K562 (cell line): ENCODE measurements around the gene MATCAP1. TPM values are rescaled to one million over a fixed set of nuclear protein-coding genes. Genes with fewer than 3 reads are reported as not detected.
A peak's percentile ranks its signal among the peaks of the same experiment; 100 is the strongest.

ENCODE experiments used
- RREB1 ChIP-seq: fragments of 250-450 bp; sonication (Bioruptor Pico); IDR thresholded peaks from 2 replicates; pipeline ENCODE4 v1.4.0; 2020
- ZBTB9 ChIP-seq: fragments of 450-650 bp; formaldehyde crosslinking; IDR thresholded peaks from 2 replicates; pipeline ENCODE4 v1.4.0; 2020; ENCODE audit warnings: mild to moderate bottlenecking, moderate library complexity
- polyA plus RNA-seq, 8 experiments: library from polyadenylated mRNA; depleted of rRNA in 4 of 8; stranded (reverse) in 5 of 8; unstranded in 3 of 8; fragments of >200 nt; fragmentation: Nextera tagmentation in 2 of 8; fragmentation: Illumina TruSeq in 1 of 8; extraction: Ambion mirVana in 2 of 8; extraction: Trizol in 1 of 8; gene quantifications; 2 replicates each; pipeline versions ENCODE4 v1.2.1 to v1.2.3, GENCODE V29; 2011 to 2014; ENCODE audit warnings: inconsistent platforms in 1 of 8, missing spikeins in 1 of 8
- total RNA-seq, 7 experiments: library from RNA; depleted of rRNA in 6 of 7; stranded (reverse); fragments of >200 nt in 6 of 7; fragmentation: Illumina TruSeq in 2 of 7; extraction: Trizol in 2 of 7; gene quantifications; 2 replicates each; pipeline versions ENCODE4 v1.2.1 to v1.2.3, GENCODE V29; 2011 to 2021; ENCODE audit warnings: low replicate concordance in 1 of 7

Gene MATCAP1
- total and polyA plus RNA-seq, 9 of the 15 experiments (the other 6 are each of a cell fraction or from before 2014, with no cell fraction given): 3.4 to 20.5 (median 10.3) TPM

- no peak for TF ChIP-seq RREB1 (CRISPR knock-in tag)
- peak; percentile 63; the same call in 1 of the 2 replicates for TF ChIP-seq ZBTB9 (CRISPR knock-in tag)
- TF ChIP-seq, all 486 proteins: peak for 99
Observed at GRCh38 chr16:67191995-67192681, 8.4 kb upstream of the MATCAP1 start, which contains the start of gene E2F4 (continued).
